PC-3 (cell line): ENCODE results near the gene HOXD12. TPM values are rescaled to one million over a fixed set of nuclear protein-coding genes. Genes with fewer than 3 reads are reported as not detected.

Source experiments
- ATAC-seq: fragments of 200-7000 bp; cut with Tn5 transposase; 2 replicates; pipeline ENCODE4 v1.9.1; 2020; ENCODE audit warnings: mild to moderate bottlenecking, moderate library complexity
- BruUV-seq: library from RNA; stranded (reverse); fragments of 400-500 nt; replicated peaks from 2 replicates; lab custom pipeline; 2021; lab: Mats Ljungman, UMichigan
- CTCF ChIA-PET: fragments of 300-600 bp; sonication (Branson Sonifier 250); formaldehyde crosslinking; loops from one replicate; lab custom pipeline; 2022; ENCODE audit warnings: antibody characterized with exemption; lab: Charles Lee
- POLR2A ChIA-PET: fragments of 300-600 bp; sonication (Branson Sonifier 250); formaldehyde crosslinking; loops from one replicate; lab custom pipeline; 2022; ENCODE audit warnings: antibody characterized with exemption; ENCODE audit not compliant: unreplicated experiment; lab: Charles Lee
- DNase-seq: peaks from one replicate; pipeline ENCODE4 v3.0.0-alpha.2; 2015
- H2AFZ ChIP-seq: fragments of 300-600 bp; sonication (generic); 2 replicates; pipeline ENCODE4 v1.6.0; 2016; ENCODE audit warnings: antibody characterized with exemption, low read length
- H3F3A ChIP-seq: fragments of 300-600 bp; sonication (generic); one replicate; pipeline ENCODE4 v1.6.0; 2017; ENCODE audit warnings: antibody characterized with exemption, low read length, control low read depth, mild to moderate bottlenecking; ENCODE audit not compliant: unreplicated experiment
- H3K27ac ChIP-seq: fragments of 300-600 bp; sonication (generic); 2 replicates; pipeline ENCODE4 v1.5.1; 2016; ENCODE audit warnings: mild to moderate bottlenecking, low read length
- H3K27me3 ChIP-seq: fragments of 300-600 bp; sonication (generic); 2 replicates; pipeline ENCODE4 v1.6.1; 2016; ENCODE audit warnings: low read length, mixed read lengths
- H3K36me3 ChIP-seq: fragments of 300-600 bp; sonication (generic); 2 replicates; pipeline ENCODE4 v1.6.1; 2016; ENCODE audit warnings: low read depth, mixed run types, low read length, mixed read lengths
- H3K4me1 ChIP-seq: fragments of 300-600 bp; sonication (generic); 2 replicates; pipeline ENCODE4 v1.5.1; 2016; ENCODE audit warnings: low read length; ENCODE audit not compliant: insufficient read depth
- H3K4me2 ChIP-seq: fragments of 300-600 bp; sonication (generic); 2 replicates; pipeline ENCODE4 v1.6.0; 2016; ENCODE audit warnings: low read length
- H3K4me3 ChIP-seq: fragments of 300-600 bp; sonication (generic); 2 replicates; pipeline ENCODE4 v1.5.1; 2016; ENCODE audit warnings: mild to moderate bottlenecking, low read length, mixed read lengths
- H3K79me2 ChIP-seq: fragments of 300-600 bp; sonication (generic); 2 replicates; pipeline ENCODE4 v1.6.1; 2017; ENCODE audit warnings: low read length, mixed read lengths
- H3K9ac ChIP-seq: fragments of 300-600 bp; sonication (generic); 2 replicates; pipeline ENCODE4 v1.6.0; 2016; ENCODE audit warnings: mild to moderate bottlenecking, low read length
- H3K9me2 ChIP-seq: fragments of 300-600 bp; sonication (generic); replicated peaks from 2 replicates; pipeline ENCODE4 v1.6.1; 2016; ENCODE audit warnings: mixed run types, low read length, mixed read lengths
- H3K9me3 ChIP-seq: fragments of 300-600 bp; sonication (generic); 2 replicates; pipeline ENCODE4 v1.6.1; 2016; ENCODE audit warnings: low read length, mixed read lengths
- H4K20me1 ChIP-seq: fragments of 300-600 bp; sonication (generic); 2 replicates; pipeline ENCODE4 v1.6.1; 2016; ENCODE audit warnings: low read length, mixed read lengths
- EZH2 ChIP-seq: fragments of 300-600 bp; sonication (generic); IDR thresholded peaks from one replicate; pipeline ENCODE4 v1.6.1; 2017; ENCODE audit warnings: antibody characterized with exemption, mild to moderate bottlenecking, low read length; ENCODE audit not compliant: unreplicated experiment
- EZH2phosphoT487 ChIP-seq: fragments of 300-600 bp; sonication (generic); IDR thresholded peaks from 2 replicates; pipeline ENCODE4 v1.6.1; 2018; ENCODE audit warnings: mild to moderate bottlenecking, antibody characterized with exemption, low read length, borderline replicate concordance
- intact Hi-C: fragments of 100-400 bp; cut with micrococcal nuclease; formaldehyde crosslinking; loops from 2 replicates; pipeline ENCODE4 v1.9.0; 2023
- total RNA-seq: library from RNA; depleted of rRNA; stranded (reverse); fragments of >200 nt; gene quantifications from 2 replicates; pipeline ENCODE4 v1.2.3, GENCODE V29; 2014
- TF ChIP-seq, protein P1 (sequence below): fragments of 300-600 bp; sonication (generic); conservative IDR thresholded peaks from 2 replicates; pipeline ENCODE4 v1.5.1; 2017; ENCODE audit warnings: antibody characterized with exemption, low read depth, mild to moderate bottlenecking, low read length

Gene HOXD12
- total RNA-seq, 1 experiment from 2014 or later = not detected

DNA sequence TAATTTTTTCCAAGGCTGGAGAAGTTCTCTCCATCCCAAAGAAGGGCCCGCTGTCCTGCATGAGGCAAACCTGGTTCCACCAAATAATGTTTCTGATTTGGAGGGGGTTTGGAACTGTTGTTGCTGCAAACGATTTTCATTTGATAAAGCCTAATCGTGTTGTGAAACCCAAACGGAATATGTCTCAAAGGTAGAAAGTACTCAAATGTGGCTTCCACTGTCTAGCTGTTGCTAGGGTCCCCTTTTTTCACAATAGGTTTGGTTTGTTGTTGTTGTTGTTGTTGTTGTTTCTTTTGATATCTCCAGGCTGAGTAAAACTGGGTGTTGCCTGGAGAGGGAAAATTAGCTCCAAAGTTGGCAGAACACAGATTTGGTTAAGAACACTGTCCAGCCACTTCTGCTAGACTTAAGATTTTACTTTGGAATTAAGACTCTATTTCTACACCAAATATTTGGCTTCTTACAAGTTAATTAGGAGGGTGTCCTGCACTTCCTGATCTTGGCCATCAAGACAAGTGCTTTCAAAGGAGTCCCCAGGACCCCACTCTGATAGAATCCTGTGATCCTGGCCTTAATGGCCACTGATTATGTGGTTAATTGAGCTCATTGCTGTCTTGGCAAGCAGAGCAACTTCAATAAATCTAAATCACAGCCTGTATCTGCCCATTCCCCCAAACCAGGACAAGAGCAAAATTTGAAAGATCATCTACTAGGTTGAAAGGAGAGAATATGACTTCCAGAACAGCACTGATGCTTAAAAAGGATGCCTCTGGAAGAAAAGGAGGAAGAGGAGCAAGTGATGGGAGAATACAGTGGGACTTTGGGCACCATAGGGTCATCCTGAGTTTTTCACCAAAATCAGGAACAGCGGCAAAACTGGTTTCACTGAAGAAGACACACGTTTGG, 10.4 kb upstream of the HOXD12 start:
- intact Hi-C loops = loop anchor here (5.0 kb wide), 2 partner anchors 87 to 247 kb away; partner anchors contain the start of gene LNPK

GRCh38 chr2:176089843-176090395, 9.7 kb upstream of the HOXD12 start:
- Histone ChIP-seq H3K4me2 (no peak overlapping the region), H3K36me3 (no peaks in the 10 kb centered on the region), H3K9me2 (no peaks in the 10 kb centered on the region), H3K9ac (no peak overlapping the region), H3K4me1 (peaks cover 12% of the 10 kb centered on the region), H3K27me3 (peaks cover 53% of the 10 kb centered on the region), H3F3A (no peaks in the 10 kb centered on the region), H3K4me3 (no peak overlapping the region), H3K79me2 (no peaks in the 10 kb centered on the region), H3K9me3 (no peaks in the 10 kb centered on the region), H3K27ac (no peak overlapping the region), H2AFZ (no peak overlapping the region), H4K20me1 (no peaks in the 10 kb centered on the region)
- CTCF ChIA-PET = no interaction called here
- DNase-seq (no peak), ATAC-seq (no peak)
- POLR2A ChIA-PET = no interaction called here
- intact Hi-C loops = loop anchor here (5.0 to 10.0 kb wide), 3 partner anchors 88 to 1055 kb away; partner anchors contain the start of gene LNPK
- BruUV-seq = no TSS peak
- TF ChIP-seq EZH2phosphoT487 = no peak
- TF ChIP-seq, protein P1, sequence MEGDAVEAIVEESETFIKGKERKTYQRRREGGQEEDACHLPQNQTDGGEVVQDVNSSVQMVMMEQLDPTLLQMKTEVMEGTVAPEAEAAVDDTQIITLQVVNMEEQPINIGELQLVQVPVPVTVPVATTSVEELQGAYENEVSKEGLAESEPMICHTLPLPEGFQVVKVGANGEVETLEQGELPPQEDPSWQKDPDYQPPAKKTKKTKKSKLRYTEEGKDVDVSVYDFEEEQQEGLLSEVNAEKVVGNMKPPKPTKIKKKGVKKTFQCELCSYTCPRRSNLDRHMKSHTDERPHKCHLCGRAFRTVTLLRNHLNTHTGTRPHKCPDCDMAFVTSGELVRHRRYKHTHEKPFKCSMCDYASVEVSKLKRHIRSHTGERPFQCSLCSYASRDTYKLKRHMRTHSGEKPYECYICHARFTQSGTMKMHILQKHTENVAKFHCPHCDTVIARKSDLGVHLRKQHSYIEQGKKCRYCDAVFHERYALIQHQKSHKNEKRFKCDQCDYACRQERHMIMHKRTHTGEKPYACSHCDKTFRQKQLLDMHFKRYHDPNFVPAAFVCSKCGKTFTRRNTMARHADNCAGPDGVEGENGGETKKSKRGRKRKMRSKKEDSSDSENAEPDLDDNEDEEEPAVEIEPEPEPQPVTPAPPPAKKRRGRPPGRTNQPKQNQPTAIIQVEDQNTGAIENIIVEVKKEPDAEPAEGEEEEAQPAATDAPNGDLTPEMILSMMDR = no peak
- TF ChIP-seq EZH2 = no peak

More for the DNA sequence above, 10.4 kb upstream of the HOXD12 start:
- H3K27ac ChIP-seq = no peak overlapping the region
- TF ChIP-seq EZH2 (no peak), EZH2phosphoT487 (no peak)
- TF ChIP-seq, protein P1 = no peak
- BruUV-seq = no TSS peak
- H3K9ac ChIP-seq = no peak overlapping the region
- H3K27me3 ChIP-seq = peaks cover 59% of the 10 kb centered on the region
- H3K9me3 ChIP-seq = no peaks in the 10 kb centered on the region
- no peak overlapping the region for H3K4me3 ChIP-seq
- no peak overlapping the region for H2AFZ ChIP-seq
- no peaks in the 10 kb centered on the region for H3F3A ChIP-seq
- H3K79me2 ChIP-seq = no peaks in the 10 kb centered on the region
- H3K36me3 ChIP-seq = no peaks in the 10 kb centered on the region
- H3K4me1 ChIP-seq = peaks cover 12% of the 10 kb centered on the region
- ChIA-PET CTCF (interaction anchor here (0.6 to 1.4 kb wide), 3 partner anchors 88 to 399 kb away, joined by 3 to 7 read pairs (median 3); no protein-coding TSS in a partner anchor), POLR2A (no interaction called here)
- peak overlapping the region; percentile 98; the same call in 1 of the 2 replicates for H3K4me2 ChIP-seq
- DNase-seq (no peak), ATAC-seq (no peak)
- H3K9me2 ChIP-seq = no peaks in the 10 kb centered on the region
- no peaks in the 10 kb centered on the region for H4K20me1 ChIP-seq

GRCh38 chr2:176090862-176091261, 8.7 kb upstream of the HOXD12 start:
- H3K79me2 ChIP-seq = no peaks in the 10 kb centered on the region
- H3K9me2 ChIP-seq = no peaks in the 10 kb centered on the region
- TF ChIP-seq EZH2phosphoT487 (no peak), EZH2 (no peak)
- TF ChIP-seq, protein P1 = no peak
- H3K9me3 ChIP-seq = no peaks in the 10 kb centered on the region
- no TSS peak for BruUV-seq
- DNase-seq = no peak
- no peak overlapping the region for H2AFZ ChIP-seq
- H3K36me3 ChIP-seq = no peaks in the 10 kb centered on the region
- intact Hi-C loops = loop anchor here (10.0 kb wide), 1 partner anchor 1056 kb away; no protein-coding TSS in a partner anchor
- H3F3A ChIP-seq = no peaks in the 10 kb centered on the region
- no peak for ATAC-seq
- CTCF ChIA-PET = no interaction called here
- no peak overlapping the region for H3K27ac ChIP-seq
- no peak overlapping the region for H3K4me2 ChIP-seq
- peaks cover 10% of the 10 kb centered on the region for H3K4me1 ChIP-seq
- no peak overlapping the region for H3K9ac ChIP-seq
- H3K27me3 ChIP-seq = peaks cover 44% of the 10 kb centered on the region
- no peak overlapping the region for H3K4me3 ChIP-seq
- H4K20me1 ChIP-seq = no peaks in the 10 kb centered on the region
- POLR2A ChIA-PET = no interaction called here
